SW 1271 (cell line): ENCODE results near the gene VARS2.
A peak's percentile ranks its signal among the peaks of the same experiment; 100 is the strongest.

Experiments
- DNase-seq, 2 experiments: peaks; one replicate each; lab custom pipeline; 2025; lab: John Stamatoyannopoulos, UW

The VARS2 gene

DNA sequence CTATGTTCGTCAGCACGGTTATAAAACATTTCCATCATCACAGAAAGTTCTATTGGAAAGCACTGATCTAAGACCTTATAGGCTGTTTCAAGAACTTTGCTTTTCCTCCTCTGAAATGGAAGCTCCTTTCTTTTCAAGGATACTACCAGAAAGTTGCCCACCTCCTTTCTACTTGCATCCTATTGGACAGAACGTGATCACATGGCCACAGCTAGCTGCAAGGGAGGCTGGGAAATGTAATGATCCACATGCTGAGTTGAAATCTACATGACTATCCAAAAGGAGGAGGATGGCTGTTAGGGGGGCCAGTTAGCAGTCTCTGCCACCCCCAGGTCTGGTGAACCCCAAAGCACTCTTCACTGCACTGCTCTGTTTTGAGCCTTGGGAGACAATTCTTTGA, 14.6 kb downstream of the VARS2 start:
- DNase-seq: no peak

DNA sequence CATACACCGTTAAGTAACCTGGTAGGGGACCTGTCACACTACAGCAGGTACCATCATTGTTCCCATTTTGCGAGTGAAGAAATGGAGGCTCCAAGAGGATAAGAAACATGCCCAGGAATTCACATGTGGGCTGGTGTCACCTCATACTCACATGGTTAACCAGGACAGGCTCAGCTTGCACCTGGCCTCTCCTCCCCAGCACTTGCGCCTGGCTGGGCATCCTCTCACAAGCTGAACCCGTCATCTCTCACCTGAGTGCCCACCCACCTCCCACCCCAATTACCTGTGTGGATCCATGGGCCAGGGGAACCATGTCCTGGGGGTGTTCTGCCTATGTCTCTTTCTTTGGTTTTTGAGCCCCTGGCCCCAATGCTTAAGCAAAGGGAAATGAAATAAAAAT, 16.5 kb downstream of the VARS2 start:
- DNase-seq: no peak

DNA sequence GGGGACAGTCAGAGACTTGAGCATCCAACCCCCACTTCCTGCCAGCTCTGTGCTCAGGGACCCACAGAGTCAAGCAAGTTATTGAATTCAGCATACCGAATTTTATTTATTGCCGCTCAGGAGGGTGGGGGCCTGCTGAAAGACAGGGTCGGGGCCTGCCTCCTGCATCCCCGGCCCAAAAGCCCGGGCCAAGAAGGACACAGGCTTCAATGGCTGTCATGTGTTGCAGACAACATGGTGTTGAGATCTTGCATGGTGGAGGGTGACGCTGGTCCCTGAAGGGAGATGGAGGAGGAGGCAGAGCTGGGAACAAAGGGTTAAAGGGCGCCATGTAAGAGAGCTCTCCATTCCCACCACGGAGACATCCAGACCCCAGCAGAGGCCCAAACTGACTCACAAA, 17.2 kb downstream of the VARS2 start:
- DNase-seq: no peak

DNA sequence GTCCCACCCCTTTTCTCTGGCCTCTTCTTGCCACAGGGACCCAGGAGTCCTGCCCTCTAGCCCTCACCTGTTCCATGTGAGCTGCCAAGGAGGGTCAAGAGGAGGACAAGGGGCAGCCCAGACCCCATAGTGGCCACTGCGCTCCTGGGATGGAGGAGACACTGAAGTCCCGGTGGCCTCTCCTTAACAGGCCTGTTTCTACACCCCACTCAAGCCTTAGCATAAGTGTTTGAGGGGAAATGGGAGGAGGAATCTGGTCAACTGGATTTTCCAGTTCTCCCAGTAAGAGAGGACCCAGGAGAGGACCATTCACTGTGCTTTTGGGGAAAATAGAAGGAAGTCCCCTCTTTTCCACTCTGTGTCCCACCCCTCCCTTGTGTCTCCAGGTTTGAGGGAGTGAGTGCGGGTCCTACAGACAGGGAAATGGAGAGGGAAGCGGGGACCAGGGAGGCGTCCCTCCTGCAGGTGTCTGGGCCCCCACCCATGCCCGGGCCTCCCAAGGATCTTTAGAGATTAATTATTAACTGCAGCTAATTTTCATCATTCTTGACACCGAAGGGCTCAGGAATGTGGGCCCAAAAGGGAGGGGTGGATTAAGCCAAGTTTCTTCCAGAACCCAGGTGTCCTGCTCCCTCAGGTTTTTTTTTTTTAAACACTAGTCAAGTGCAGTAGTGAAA, 18.1 kb downstream of the VARS2 start, which contains the start of gene SFTA2:
TSS of gene SFTA2 (minus strand) at position 202 of the 677 bp plus-strand sequence. CDS start at position 128, 74 bp downstream.
- DNase-seq: no peak

DNA sequence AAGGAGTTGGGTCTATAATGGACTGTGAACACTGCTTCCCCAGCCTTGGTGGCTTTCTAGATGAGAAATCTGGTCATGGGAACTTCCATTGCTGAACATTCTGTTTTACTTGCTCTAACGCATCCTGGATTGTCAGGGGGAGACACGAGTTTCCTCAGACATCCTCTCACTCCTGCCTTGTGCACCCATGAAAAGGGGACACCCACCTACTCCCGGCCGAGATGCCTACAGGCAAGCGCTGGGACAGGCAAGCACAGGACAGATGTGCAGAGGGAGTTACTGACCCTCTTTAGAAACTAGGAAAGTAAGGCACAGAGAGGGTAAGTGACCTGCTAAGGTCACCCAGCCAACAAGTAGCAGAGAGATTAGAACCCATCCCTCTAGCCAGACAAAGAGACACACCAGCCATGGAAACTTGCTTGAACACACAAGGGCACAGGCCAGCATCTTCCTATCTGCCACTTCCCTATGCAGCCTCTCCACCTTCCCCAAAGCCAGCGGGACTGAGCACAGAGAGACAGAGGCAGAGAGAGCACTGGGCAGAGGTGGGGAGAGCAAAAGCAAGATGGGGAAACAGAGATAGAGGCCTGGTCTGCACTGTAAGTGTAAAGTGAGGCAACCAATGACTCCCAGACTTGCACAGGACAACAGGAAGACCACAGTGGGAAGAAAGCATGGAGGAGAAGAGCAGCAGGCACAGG, 18.8 kb downstream of the VARS2 start:
- DNase-seq: no peak

DNA sequence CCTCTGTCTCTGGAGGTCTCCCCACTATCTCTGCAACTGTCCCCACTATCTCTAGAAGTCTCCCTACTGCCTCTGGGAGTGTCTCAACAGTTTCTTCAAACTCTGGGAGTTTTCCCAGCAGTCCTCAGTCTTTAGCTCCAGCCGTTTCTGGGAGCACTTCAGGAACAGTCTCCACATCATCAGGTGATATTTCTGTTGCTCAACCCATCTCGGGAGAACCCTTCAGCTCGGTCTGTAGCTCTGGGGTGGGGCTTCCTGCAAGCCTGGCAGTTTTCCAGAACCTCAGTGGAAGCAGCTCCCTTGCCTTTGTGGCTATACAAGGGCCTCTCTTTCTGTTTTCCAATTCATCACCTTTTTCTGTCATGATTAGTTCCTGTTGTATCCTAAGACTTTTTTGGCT, 21.0 kb downstream of the VARS2 start:
- DNase-seq: no peak

DNA sequence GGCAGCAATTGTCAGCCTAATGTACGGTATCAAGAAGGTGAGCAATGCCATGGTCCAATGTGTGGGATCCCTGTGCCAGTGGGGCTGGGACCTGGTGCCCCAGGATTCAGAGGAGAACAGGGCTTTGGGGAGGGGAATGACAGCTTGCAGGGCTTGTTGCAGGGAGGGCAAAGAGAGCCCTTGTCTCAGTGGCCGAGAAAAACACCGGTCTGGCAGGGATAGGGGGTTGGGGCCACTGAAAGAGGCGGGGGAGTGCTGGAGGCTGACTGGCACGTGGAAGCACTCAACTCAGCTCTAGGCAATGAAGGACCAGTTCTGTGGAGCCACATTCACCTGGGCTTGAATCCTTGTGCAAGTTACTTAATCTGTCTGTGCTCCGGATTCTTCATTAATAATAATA, 23.2 kb downstream of the VARS2 start:
- DNase-seq: no peak

DNA sequence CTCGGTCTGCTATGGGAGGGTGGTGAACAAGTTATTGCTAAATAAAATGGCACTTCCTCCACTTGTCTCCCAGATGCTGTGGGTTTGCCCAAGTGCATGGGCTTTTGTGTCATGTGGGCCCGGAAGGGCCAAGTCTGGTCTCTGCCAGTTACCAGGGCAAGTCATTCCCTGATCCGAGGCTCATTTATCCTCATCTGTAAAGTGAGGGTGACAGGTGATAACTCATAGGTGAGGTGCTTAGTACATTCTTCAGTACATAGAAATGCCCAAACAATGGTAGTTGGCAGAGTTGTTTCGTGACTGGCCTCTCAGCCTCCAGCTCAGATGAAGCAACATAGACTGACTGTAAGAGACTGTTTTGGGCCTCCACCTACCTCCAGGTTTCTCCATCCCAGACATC, 24.7 kb downstream of the VARS2 start:
- no peak for DNase-seq

DNA sequence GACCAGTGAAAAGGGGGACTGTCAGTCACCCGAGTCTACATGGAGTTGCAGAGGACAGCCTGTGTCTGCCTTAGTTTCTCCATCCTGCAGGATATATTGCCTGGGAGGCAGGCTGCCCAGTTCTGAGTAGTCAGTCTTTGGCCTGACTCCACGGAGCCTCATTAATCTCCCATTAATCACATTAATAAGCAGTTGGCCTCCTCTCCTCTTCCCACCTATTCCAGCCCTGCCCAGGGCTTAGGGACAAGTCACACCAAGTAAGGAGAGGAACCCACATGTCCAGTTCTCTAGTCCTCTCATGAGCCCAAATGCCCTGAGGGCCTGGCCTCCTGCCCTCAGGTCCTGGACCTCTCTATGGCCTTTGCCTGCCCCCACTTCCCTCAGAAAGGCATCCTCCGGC, 25.4 kb downstream of the VARS2 start:
- DNase-seq: no peak

DNA sequence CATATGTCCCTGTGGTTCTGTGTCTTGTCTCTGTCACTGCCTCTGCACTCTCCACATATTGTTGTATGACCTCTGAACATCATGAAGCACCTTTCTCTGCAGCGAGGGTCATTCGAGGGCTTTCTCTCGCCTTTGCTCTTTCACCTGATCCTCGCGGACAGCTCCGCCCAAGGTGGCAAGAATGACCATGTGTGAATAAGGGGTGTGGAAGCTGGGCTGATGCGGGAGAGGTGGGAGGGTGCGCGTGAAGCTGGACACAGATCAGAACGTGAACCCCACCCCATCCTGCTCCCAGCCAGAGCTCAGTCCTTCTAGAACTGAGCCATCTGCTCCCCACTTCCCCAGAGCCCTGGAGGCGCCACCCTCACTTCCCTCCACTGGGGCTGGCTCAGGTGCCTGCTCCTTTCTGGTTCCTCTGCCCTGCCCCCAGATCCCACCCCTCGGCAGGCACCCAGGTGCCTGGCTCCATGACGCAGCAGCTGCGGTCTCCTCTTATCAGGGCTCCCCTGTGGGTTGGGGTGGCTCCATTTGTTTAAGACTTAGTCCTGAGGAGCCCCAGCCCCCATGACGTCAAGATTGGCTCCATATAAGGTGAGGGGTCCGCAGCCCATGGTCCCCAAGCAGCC, 26.4 kb downstream of the VARS2 start, which contains the start of gene MUCL3:
TSS of gene MUCL3 (plus strand) at position 613 of the 626 bp plus-strand sequence. CDS start 27 bp downstream, outside the sequence.
- no peak for DNase-seq

DNA sequence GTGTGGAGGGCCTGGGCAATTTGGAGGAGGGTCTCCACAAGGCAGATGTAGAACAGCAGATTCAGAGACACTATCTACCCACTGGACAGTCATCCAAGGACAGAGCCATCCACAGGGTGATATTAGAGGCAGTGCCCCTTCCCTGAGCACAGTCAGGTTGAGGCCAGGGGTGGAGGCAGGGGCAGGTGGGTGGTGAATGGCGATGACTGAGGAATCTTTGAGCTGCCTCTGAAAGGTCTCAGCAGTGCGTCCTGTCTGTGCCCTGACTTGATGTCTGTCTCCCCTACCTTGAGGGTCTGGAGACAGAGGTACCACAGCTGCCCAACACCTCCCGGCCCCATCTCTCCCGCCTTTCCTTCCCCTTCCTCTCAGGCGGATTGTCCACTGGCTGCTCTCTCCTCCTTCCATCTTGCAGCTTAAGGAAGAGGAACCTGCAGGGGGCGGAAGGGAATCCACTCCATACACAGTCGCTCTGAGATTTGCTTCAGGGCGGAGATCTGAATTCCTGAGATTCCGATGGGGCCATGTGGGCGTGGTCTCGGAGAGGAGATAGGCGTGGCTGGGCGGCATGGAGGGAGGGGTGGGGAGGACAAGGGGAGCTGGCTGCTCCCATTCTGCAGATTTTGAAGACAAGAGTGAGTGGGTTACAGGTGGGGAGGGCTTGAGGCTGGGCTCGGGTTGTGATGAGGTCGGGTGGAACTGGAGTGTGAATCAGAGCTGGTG, 28.5 kb downstream of the VARS2 start:
- DNase-seq: peak; percentile 51 to 87

DNA sequence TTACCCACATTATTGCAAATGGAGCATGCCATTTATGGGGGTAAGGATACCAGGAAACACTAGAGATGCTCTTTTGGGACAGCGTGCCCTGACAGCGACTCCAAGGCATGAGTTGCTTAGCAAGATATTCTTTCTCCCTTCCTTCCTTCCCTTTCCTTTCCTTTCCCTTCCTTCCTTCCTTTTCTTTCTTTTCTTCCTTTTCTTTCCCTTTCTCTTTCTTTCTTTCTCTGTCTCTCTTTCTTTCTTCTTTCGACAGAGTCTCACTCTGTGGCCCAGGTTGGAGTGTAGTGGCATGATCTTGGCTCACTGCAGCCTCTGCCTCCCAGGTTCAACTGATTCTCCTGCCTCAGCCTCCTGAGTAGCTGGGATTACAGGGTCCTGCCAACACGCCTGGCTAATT, 30.0 kb downstream of the VARS2 start:
- no peak for DNase-seq

DNA sequence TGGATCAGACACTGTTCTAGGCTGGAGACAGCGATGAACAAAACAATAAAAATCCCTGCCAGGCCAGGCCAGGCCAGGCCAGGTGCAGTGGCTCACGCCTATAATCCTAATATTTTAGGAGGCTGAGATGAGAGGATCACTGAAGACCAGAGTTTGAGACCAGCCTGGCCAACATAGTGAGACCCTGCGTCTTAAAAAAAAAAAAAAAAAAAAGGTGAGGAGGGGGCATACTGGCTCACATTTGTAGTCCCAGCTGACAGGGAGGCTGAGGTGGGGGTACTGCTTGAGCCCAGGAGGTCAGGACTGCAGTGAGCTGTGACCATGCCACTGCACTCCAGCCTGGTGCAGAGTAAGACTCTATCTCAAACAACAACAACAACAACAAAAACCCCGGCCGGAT, 31.2 kb downstream of the VARS2 start:
- DNase-seq: no peak

DNA sequence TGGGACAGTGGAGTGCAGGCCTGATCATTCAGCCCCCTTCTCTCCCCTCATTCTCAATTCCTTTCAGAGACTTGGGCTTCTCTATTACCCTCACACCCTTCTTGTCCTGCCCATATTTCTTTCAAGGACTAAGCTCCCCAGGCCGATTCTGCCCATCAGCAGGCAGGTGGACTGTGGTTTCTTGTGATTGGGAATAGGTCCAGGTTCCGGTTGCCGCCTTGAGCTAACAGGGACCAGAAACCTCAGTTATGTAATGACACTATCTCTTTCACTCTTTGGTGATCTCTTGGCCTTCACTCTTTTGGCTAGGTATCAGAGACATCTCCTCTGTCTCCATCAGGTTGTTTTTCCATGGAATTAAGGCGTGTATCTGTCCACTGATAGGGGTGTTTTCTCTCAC, 33.2 kb downstream of the VARS2 start:
- no peak for DNase-seq

DNA sequence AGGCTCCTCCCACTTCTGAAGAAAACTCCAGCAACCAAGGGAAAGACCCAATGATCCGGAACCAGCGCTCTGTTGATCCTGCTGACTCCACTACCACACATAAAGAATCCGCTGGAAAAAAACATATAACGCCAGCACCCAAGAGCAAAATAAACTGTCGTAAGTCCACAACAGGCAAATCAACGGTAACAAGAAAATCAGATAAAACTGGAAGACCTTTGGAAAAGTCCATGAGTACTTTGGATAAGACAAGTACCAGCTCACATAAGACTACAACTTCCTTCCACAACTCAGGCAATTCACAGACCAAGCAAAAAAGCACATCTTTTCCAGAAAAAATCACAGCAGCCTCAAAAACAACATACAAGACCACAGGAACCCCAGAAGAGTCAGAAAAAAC, 34.8 kb downstream of the VARS2 start:
- no peak for DNase-seq

DNA sequence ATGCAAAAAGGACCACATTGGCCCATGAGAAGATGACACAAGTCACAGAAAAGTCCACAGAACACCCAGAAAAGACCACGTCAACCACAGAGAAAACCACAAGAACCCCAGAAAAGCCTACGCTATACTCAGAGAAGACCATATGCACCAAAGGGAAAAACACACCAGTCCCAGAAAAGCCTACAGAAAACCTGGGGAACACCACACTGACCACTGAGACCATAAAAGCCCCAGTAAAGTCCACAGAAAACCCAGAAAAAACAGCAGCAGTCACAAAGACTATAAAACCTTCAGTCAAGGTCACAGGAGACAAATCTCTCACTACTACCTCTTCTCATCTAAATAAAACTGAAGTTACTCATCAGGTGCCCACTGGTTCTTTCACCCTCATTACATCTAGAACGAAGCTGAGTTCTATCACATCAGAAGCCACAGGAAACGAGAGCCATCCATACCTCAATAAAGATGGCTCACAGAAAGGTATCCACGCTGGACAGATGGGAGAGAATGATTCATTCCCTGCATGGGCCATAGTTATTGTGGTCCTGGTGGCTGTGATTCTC, 38.0 kb downstream of the VARS2 start:
- no peak for DNase-seq

DNA sequence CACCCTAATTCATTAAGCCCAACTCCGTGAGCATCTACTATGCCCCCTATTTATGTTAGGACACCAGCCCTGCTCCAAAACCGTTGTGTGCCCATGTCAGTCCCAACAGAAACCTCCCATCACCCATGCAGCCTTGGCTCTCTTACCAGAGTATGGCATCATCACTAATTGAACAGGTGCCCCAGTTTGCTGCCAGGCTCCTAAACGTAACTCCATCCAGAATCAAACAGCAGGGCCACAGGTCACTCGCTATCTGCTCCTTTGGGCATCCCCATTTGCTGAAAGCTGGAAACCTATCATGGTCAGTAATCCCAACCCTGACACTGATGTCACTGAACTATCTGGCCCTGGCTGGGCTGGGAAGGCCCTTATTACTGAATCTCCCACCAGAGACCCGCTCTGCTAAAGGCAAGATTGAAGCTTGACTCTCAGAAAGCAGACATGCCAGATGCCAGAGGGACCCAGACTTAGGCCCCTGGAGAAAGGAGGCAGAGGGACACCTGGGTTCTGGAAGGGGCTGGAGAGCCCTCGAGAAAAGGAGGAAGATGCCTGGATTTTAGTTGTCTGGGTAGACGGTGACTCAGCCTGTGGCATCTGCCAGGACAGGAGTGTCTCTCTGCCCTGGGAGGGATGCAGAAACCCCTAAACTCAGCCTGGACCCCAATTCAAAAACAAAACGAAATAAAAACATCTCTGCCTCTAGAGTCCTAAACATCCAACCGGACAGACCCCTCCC, 40.8 kb downstream of the VARS2 start:
- DNase-seq: no peak

DNA sequence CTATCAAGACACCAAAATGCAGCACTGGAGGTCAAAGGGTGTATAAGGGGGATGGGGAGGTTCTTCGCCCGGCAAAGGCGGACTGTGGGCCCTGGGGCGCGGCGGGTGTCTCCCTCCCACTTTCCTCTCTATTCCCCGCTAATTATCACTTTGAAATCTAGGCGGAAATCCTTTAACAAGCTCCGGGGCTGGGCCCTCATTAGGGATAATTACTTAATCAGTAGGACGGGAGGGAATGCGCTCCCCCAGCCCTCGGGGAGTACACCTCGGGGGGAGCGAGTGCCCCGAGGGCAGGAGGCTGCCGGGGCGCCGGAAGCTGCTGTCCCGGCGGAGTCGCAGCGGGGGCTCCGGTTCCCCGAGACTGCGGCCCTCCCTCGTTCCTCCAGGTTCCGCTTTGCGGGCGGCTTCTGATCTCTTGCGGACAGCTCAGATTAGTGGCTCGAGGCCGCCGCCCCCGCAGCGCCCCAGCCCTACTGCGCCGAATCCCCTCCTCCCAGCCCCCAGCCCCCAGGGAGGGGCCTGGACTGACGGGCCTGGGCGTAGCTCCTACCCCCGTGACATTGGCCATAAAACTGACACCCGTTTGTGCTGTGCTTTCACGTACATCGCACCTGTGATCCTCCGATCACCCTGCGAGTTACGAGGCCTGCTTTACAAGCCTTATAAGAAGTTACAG, 41.5 kb downstream of the VARS2 start:
- no peak for DNase-seq

DNA sequence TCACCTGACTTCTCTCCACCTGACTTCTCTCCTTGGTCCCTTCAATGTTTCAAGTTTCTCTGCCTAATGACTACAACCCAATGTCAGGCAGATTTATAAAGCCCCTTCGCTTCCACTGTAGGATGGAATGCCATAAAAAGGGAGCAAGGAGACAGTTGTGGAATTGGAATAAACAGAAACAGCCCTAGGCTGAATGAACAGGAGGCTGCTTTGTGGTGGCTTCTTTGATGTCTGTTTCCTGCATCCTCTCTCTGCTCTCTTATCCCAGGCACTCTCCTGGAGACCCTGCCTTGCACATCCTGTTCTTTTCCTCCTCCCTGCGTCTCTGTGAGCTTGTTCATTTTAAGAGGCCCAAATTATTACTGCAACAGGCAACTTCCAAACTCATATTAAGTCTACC, 43.7 kb downstream of the VARS2 start:
- no peak for DNase-seq

DNA sequence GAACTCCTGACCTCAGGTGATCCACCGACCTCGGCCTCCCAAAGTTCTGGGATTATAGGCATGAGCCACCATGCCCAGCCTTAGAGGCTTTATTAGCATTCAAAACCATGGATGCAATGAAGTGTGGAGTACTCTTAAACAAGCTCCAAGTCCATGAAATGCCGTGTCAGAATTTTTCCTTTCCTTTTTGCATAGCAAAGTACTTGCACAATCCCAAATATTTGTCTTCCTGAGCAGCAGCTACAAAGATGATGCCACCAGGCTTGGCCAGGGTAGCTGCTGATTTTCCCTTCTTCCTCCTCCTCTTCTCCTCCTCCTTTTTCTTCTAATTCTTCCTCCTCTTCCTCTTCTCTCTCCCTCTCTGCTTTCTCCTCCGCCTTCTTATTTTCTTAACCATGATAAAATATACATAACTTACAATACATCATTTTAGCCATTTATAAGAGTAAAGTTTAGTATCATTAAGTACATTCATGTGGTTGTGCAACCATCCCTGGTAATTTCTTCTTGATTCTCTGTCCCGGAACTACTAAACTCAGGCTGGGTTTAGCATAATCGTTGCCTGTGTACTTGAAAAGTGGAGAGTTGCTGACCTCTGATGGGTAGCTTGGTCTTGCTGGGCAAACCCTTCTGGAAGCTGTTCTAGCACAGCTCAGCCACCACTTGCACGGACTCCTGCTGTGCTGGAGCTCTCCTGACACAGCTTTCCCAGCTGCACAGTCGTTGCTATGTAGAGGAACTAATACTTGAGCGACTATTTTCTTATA, 47.1 kb downstream of the VARS2 start:
- no peak for DNase-seq
